Measurements from ENCODE around the gene HRH4.

Gene HRH4, protein sequence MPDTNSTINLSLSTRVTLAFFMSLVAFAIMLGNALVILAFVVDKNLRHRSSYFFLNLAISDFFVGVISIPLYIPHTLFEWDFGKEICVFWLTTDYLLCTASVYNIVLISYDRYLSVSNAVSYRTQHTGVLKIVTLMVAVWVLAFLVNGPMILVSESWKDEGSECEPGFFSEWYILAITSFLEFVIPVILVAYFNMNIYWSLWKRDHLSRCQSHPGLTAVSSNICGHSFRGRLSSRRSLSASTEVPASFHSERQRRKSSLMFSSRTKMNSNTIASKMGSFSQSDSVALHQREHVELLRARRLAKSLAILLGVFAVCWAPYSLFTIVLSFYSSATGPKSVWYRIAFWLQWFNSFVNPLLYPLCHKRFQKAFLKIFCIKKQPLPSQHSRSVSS

DNA sequence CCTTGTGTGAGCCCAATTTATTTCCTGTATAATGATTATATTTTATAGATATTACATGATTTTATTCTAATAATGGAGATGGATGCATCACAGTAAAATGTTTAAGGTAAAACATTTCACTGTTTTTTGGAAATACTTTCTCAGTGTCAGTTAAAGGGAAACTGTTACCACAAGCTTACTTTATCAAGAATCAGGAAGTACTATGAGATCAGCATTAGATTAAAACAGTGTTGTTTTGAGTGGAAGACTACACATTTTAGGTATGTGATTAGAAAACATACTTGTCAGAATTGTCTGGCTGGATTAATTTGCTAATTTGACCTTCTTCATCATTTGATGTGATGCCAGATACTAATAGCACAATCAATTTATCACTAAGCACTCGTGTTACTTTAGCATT lies at the start of gene HRH4:
Gene HRH4, plus strand, starts transcription at position 250 of the 400 bp plus-strand sequence. Its CDS starts 92 bp downstream, at position 342.
- no peak for DNase-seq (ENCODE audit: low read depth, low spot score)

GRCh38 chr18:24413148-24413547 lies 47.3 kb upstream of the HRH4 start:
- DNase-seq (ENCODE audit: low read depth, low spot score) = peak; percentile 59

GRCh38 chr18:24414349-24415003 lies 46.0 kb upstream of the HRH4 start:
- DNase-seq (ENCODE audit: low read depth, low spot score) = no peak

DNA sequence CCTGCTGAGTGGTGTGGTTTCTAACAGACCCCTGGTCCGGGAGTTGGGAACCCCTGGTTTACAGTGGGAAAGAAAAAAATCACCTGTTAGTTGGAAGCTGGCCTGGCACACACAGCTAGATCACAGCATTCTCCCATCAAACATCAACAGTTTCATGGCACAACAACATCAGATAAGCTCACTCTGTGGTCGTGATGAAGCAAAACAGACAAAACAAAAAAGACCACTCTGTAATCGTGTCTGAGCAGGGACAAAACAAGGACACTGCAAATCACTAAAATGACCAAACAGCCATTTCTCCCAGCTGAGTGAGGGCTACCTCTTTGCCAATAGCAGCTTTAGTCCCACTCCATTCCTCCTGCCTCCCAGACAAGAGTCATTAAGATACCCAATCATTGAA lies 43.0 kb upstream of the HRH4 start:
- no peak for DNase-seq (ENCODE audit: low read depth, low spot score)

- no peak for DNase-seq (ENCODE audit: low read depth, low spot score)
These were observed 39.9 kb upstream of the HRH4 start for GRCh38 chr18:24420551-24420950.

DNA sequence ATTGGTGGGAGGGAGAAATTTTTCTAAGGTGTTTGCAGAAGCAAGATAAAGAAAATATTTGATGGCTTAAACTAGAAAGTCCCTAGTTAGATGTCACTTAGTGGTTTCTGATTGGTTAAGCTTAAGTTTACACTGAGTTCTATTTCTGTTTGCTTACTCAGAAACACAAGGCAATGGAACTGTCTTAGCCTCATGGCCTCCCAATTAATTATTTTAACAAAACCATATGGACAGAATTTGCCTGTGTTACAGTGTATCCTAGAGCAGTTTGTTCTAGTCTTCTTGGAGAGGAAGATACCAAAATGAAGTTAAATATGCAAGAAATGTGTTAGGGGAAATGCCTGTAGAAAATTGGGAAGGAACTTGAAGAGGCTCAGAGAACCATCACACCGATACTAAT lies 38.6 kb upstream of the HRH4 start:
- DNase-seq (ENCODE audit: low read depth, low spot score) = no peak

DNA sequence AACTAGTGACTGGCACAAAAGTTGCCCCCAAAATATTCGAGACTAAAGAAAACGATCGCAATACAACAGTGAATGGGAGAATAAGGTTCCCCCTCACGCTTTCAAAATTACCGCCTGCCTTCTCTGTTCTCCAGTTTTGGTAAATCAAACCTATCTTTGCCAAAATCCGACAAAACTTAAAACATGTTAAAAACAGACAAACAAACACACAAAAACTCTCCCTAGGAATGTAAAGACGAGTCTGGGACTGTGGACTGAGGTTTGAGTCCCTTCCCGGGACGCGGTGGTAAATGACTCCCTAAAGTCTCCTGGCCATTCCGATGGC lies 34.4 kb upstream of the HRH4 start:
- DNase-seq (ENCODE audit: low read depth, low spot score) = no peak

DNA sequence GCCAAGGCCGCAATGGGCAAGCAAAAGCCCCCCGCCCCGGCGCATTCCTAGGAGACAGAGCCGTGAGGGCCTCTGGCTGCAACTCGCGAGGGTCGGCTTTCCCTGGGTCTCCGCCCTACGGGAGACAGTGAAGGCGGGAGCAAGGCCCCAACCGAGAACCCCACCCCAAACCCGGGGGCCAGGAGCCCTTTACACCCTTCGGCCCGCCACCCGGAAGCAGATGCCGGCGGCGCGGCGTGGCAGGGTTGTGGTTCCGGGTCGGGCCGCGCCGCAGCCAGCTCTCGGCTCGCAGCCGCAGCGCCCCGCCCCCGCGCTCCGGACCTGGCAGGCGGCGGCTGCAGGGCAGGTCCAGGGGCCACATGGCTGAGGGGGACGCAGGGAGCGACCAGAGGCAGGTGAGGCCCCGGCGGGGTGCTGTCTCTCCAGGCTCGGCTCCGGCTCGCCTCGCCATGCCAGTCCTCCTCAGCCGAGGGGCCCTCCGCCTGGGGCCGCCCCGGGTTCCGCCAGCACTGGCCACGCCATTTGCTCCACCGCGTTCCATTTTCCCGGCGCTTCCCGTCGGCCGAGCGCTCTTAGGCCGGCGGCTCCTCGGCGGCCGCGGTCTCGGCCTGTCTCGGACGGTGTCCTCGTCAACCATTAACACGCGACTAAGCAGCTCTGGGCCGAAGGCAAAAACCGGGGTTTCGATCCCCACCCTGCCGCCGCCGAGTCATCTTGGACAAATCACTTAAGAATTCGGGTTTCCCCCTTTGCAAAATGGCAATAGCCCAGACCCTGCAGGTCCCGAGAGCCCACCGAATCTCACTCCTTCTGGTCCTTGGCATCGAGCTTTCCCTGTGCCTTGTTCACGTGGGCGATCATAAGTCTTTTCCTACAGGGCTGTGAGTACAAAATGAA lies 33.8 kb upstream of the HRH4 start, which contains the start of gene IMPACT:
Gene IMPACT, plus strand, starts transcription at position 273 of the 897 bp plus-strand sequence. Its CDS starts 87 bp downstream, at position 360.
- peak; percentile 93 for DNase-seq (ENCODE audit: low read depth, low spot score)

- DNase-seq (ENCODE audit: low read depth, low spot score) = no peak
These were observed 33.0 kb upstream of the HRH4 start for GRCh38 chr18:24427484-24427883.

DNA sequence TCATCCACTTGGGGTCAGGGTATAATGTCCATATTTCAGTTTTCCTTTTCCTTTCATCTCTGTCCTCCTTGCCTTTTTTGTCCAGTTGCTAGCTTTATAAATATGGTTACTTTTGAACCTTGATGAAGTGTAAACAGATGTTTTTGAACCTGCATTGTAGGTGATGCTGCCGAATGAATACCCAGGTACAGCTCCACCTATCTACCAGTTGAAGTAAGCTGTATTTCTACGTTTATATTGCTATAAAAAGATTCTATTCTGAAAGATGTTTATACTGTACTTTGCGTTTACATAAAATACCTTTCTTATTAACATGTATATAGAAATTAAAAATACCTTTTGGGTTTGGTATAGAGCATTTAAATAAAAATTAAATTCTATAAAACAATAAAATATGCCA lies 31.7 kb upstream of the HRH4 start:
- no peak for DNase-seq (ENCODE audit: low read depth, low spot score)

DNA sequence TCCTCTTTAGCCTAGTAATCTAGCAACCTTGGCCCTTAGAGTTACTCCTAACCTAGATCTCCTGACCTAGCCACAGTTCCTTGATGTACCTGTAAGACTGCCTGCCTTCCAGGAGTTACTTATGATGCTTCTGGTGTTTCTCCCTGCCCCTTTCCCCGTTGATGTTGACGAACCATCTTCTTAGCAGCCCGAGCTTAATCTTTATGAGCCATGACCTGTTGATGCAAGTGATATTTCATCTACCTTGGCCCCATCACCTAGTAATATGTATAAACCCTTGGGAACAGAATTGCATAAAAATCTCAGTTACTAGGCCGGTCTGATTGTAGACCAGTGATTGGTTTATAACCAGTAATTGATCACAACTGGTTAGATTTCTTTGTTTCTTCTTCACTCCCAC lies 31.2 kb upstream of the HRH4 start:
- no peak for DNase-seq (ENCODE audit: low read depth, low spot score)

GRCh38 chr18:24432618-24433017 lies 27.8 kb upstream of the HRH4 start:
- no peak for DNase-seq (ENCODE audit: low read depth, low spot score)

GRCh38 chr18:24436939-24437338 lies 23.5 kb upstream of the HRH4 start:
- no peak for DNase-seq (ENCODE audit: low read depth, low spot score)

- DNase-seq (ENCODE audit: low read depth, low spot score) = no peak
These were observed 16.6 kb upstream of the HRH4 start for GRCh38 chr18:24443870-24444269.

GRCh38 chr18:24446453-24446852 lies 14.0 kb upstream of the HRH4 start:
- no peak for DNase-seq (ENCODE audit: low read depth, low spot score)

DNA sequence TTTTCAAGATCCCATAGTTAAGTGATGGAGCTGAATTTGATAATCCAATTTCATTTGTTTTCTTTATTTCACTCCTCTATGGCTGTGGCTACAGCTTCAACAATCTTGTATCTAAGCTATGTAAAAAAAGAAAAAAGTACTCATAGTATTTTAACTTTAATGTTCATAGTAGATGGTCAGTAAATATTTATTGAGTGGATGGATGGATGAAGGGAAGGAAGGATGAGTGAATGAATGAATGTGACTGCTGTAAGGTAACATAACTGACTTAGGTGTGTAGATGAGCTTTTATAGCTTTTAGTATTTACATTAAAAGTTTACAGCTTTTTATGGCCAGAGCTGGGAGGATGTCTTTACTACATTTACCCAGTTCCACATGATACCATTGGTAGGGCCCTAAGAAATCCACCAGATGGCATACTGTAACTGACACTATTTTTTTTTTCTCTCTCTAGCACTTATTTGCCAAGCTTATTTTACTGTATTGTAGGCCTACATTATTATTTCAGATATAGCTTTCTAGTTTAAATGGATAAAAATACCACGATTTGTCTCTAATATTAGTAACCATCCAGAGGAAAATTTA lies 13.4 kb upstream of the HRH4 start:
- DNase-seq (ENCODE audit: low read depth, low spot score) = no peak

DNA sequence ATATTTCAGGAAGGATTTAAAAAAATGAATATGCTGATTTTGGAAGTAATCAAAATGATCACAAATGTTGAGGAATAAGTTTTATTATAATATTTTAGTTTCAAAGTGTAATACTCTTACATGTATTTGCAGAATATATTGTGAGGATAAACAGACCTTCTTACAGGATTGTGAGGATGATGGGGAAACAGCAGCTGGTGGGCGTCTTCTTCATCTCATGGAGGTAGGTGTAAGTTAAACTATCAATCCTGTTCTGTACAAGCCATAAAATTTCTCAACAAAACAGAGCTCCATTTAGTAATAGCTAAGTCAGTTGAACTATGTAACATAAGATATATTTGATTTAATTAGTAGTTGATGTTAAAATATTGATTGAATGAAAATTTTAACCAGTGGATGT lies 12.5 kb upstream of the HRH4 start:
- DNase-seq (ENCODE audit: low read depth, low spot score) = no peak

DNA sequence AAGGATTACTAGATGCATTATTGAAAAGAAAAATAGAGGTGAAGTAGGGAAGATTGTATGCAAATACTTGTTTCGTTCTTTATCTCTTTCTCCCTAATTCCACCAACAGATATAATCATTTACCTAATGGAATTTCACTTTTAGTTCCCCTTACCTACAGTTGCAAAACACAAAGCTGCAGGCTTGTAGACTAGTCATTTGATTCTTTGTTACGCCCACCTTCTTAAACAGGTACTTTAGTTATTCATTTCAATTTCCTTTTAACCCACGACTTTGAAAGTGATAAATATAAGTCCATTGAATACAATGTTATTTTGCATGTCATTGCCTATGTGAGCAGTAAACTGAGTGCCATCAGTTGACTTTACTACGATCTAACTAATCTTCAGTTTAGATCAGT lies 3.9 kb upstream of the HRH4 start:
- DNase-seq (ENCODE audit: low read depth, low spot score) = no peak

- DNase-seq (ENCODE audit: low read depth, low spot score) = no peak
These were observed 665 bp upstream of the HRH4 start for GRCh38 chr18:24459772-24460171.

DNA sequence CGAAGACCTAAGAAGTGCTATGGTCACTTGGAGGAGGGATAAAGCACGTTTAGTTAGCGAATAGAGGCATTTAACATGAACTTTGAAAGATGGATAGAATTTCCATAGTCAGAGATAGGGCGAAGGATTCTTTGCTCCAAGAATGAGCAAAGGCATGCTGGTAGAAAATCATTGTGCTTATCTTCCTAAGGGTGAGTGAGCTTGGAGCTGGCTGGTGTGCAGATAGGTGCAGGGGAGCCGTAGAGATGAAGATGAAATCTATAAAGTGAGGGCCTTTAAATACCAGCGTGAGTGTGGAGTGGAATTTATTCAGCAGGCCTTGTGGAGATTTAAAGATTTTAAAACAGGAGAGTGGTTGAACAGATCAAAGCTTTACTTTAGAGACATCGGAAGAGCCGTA lies 1.6 kb downstream of the HRH4 start:
- DNase-seq (ENCODE audit: low read depth, low spot score) = no peak

DNA sequence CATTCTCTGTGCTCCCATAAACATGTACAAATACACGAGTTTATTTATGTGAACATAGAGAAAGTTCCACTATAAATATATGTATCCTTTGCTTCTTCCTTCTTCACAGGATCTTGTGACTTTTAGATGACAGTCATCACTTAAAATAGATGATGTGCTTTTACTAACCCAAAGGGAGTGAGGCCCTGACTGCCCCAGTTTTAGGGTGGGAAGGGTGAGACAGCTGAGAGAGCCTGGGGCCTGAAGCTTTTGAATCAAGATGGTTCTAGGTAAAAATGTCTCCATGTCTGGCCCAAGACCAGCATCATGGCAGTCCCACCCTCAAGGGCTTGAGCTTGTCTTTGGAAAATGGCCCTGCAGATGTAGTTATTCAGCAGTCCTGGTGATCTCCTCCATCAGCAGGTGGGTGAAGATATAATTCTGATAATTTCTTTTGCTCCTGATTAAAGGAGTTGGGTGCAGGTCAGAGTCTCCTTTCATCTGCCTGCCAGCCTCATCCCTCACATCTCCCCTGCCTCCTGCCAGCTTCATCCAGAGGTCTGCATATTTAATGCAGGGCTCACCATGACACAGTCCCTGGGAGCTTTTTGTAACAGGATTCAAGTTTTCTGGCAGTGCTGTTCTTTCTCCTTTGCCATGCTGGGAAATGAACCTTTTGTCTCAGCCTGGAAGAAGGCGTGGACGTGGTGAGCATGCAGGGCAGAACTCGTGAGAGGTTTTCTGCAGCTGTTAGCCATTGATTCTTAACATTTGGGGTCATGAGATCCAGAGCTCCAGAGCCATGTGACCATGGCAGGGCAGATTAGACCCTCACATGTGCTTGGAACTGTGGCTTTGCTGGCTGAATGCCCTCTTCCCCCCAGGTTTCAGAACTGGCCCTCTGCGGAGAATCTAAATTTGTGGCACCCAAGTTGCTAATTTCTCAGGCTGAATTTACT lies 2.7 kb downstream of the HRH4 start:
- DNase-seq (ENCODE audit: low read depth, low spot score) = no peak
